K562 (cell line): ENCODE data around the gene FASTKD1. TPM values are rescaled to one million over a fixed set of nuclear protein-coding genes. Genes with fewer than 3 reads are reported as not detected.
A peak's percentile ranks its signal among the peaks of the same experiment; 100 is the strongest.

Experiments used
- BMI1 ChIP-seq: fragments of 150-350 bp; IDR thresholded peaks from 2 replicates; pipeline ENCODE4 v1.6.1; 2014; ENCODE audit warnings: low read length
- CREB3 ChIP-seq: fragments of 450-650 bp; conservative IDR thresholded peaks from 2 replicates; pipeline ENCODE4 v1.6.1; 2016; ENCODE audit warnings: missing genetic modification characterization, low read depth, mild to moderate bottlenecking, missing compliant biosample characterization, moderate library complexity
- DPF2 ChIP-seq: fragments of 450-650 bp; IDR thresholded peaks from 2 replicates; pipeline ENCODE4 v1.6.1; 2016
- ELF1 ChIP-seq: fragments of 200-800 bp; sonication (Bioruptor generic); IDR thresholded peaks from 2 replicates; pipeline ENCODE4 v1.6.1; 2016; ENCODE audit warnings: missing genetic modification characterization, missing compliant biosample characterization
- ETS1 ChIP-seq: conservative IDR thresholded peaks from 2 replicates; pipeline ENCODE4 v1.6.1; 2011; ENCODE audit warnings: low read depth, mild to moderate bottlenecking, low read length; ENCODE audit not compliant: control insufficient read depth
- HBP1 ChIP-seq: fragments of 450-650 bp; formaldehyde crosslinking; IDR thresholded peaks from 2 replicates; pipeline ENCODE4 v1.4.0; 2022; ENCODE audit warnings: missing genetic modification characterization
- HDAC1 ChIP-seq, 2 experiments: fragments of 450-650 bp; IDR thresholded peaks; 2 replicates each; pipeline ENCODE4 v1.6.1; 2016 to 2017; ENCODE audit warnings: inconsistent platforms in 1 of 2, mild to moderate bottlenecking in 1 of 2, moderate library complexity in 1 of 2
- MBD1 ChIP-seq: fragments of 250-450 bp; sonication (Bioruptor Pico); IDR thresholded peaks from 2 replicates; pipeline ENCODE4 v1.8.0; 2022; ENCODE audit warnings: inconsistent platforms
- NFATC3 ChIP-seq: fragments of 450-650 bp; IDR thresholded peaks from 2 replicates; pipeline ENCODE4 v1.6.1; 2017; ENCODE audit warnings: mild to moderate bottlenecking
- OTX1 ChIP-seq: fragments of 450-650 bp; formaldehyde crosslinking; IDR thresholded peaks from 2 replicates; pipeline ENCODE4 v1.4.0; 2022; ENCODE audit warnings: mild to moderate bottlenecking
- PHB2 ChIP-seq: fragments of 450-650 bp; IDR thresholded peaks from 2 replicates; pipeline ENCODE4 v1.6.1; 2017; ENCODE audit warnings: low read depth
- PKNOX1 ChIP-seq: fragments of 450-650 bp; IDR thresholded peaks from 2 replicates; pipeline ENCODE4 v1.6.1; 2016
- POLR2AphosphoS2 ChIP-seq: IDR thresholded peaks from 2 replicates; pipeline ENCODE4 v1.6.1; 2012; ENCODE audit warnings: low read length, improper control_type of control experiment
- SRSF1 ChIP-seq: fragments of 200-400 bp; formaldehyde crosslinking; IDR thresholded peaks from 2 replicates; pipeline ENCODE4 v1.6.1; 2017; ENCODE audit warnings: mild to moderate bottlenecking, low read depth, low read length, moderate library complexity
- YY1 ChIP-seq, 3 experiments: IDR thresholded peaks; 2 replicates each; pipeline ENCODE4 v1.6.1; 2011; ENCODE audit warnings: low read length in 2 of 3, mild to moderate bottlenecking in 2 of 3, moderate library complexity in 2 of 3, borderline replicate concordance in 1 of 3, control low read depth in 1 of 3, low read depth in 1 of 3; ENCODE audit not compliant: insufficient read depth in 3 of 3, insufficient replicate concordance in 2 of 3, control insufficient read depth in 1 of 3, insufficient read length in 1 of 3; ENCODE audit errors: extremely low read depth in 1 of 3
- ZNF431 ChIP-seq: sonication (generic); formaldehyde crosslinking; IDR thresholded peaks from 2 replicates; pipeline ENCODE4 v1.8.0; 2022; ENCODE audit warnings: mild to moderate bottlenecking, missing genetic modification reagents
- ZNF57 ChIP-seq: fragments of 450-650 bp; formaldehyde crosslinking; IDR thresholded peaks from 2 replicates; pipeline ENCODE4 v1.4.0; 2020; ENCODE audit warnings: mild to moderate bottlenecking, moderate library complexity
- ZNF717 ChIP-seq: fragments of 250-450 bp; sonication (Bioruptor Pico); IDR thresholded peaks from 2 replicates; pipeline ENCODE4 v1.5.0; 2021
- polyA plus RNA-seq, 8 experiments: library from polyadenylated mRNA; depleted of rRNA in 4 of 8; stranded (reverse) in 5 of 8; unstranded in 3 of 8; fragments of >200 nt; fragmentation: Nextera tagmentation in 2 of 8; fragmentation: Illumina TruSeq in 1 of 8; extraction: Ambion mirVana in 2 of 8; extraction: Trizol in 1 of 8; gene quantifications; 2 replicates each; pipeline versions ENCODE4 v1.2.1 to v1.2.3, GENCODE V29; 2011 to 2014; ENCODE audit warnings: inconsistent platforms in 1 of 8, missing spikeins in 1 of 8
- total RNA-seq, 7 experiments: library from RNA; depleted of rRNA in 6 of 7; stranded (reverse); fragments of >200 nt in 6 of 7; fragmentation: Illumina TruSeq in 2 of 7; extraction: Trizol in 2 of 7; gene quantifications; 2 replicates each; pipeline versions ENCODE4 v1.2.1 to v1.2.3, GENCODE V29; 2011 to 2021; ENCODE audit warnings: low replicate concordance in 1 of 7

Gene FASTKD1
- total and polyA plus RNA-seq, 9 of the 15 experiments (the other 6 are each of a cell fraction or from before 2014, with no cell fraction given), result 63.5 to 134 (median 119) TPM

- peak; percentile 69 for TF ChIP-seq PKNOX1
- no peak for TF ChIP-seq OTX1 (CRISPR knock-in tag)
- no peak for TF ChIP-seq ZNF717 (CRISPR knock-in tag)
- TF ChIP-seq ZNF431 (CRISPR knock-in tag), result no peak
- TF ChIP-seq DPF2, result peak; percentile 12; the same call in 1 of the 2 replicates
- peak; percentile 77 to 95 (median 92) for TF ChIP-seq YY1 (IDR thresholded peaks at IDR 0.05; ENCODE audit: borderline replicate concordance in 1 of 3, control insufficient read depth in 1 of 3, extremely low read depth in 1 of 3, insufficient read depth in 3 of 3, insufficient read length in 1 of 3, insufficient replicate concordance in 2 of 3, low read depth in 1 of 3, low read length in 2 of 3)
- peak; percentile 72 for TF ChIP-seq ETS1
- TF ChIP-seq MBD1 (CRISPR knock-in tag), result peak; percentile 92
- TF ChIP-seq HBP1, result peak; percentile 54; the same call in 1 of the 2 replicates
- TF ChIP-seq CREB3 (tag), result 0 out of 2 replicates have a peak, but pooled peaks have one; percentile 66
- TF ChIP-seq ELF1 (tag), result peak; percentile 61
- TF ChIP-seq POLR2AphosphoS2, result peak; percentile 50; the same call in 1 of the 2 replicates
- TF ChIP-seq HDAC1 (IDR thresholded peaks at IDR 0.05), result peak in 1 of 2 experiments; percentile 93; a peak in 2 of 4 replicates
- TF ChIP-seq ZNF57, result no peak
- peak; percentile 45; the same call in 1 of the 2 replicates for TF ChIP-seq NFATC3
- TF ChIP-seq SRSF1, result no peak
- 0 out of 2 replicates have a peak, but pooled peaks have one; percentile 16 for TF ChIP-seq PHB2
- no peak for TF ChIP-seq BMI1
Observed at GRCh38 chr2:169584005-169584877, 10.6 kb upstream of the FASTKD1 start, which contains the start of gene PPIG (continued).
